NB4 (cell line): Measurements from ENCODE around the gene SNTG2.

Experiments
- DNase-seq: peaks from one replicate; pipeline ENCODE4 v3.0.0; 2010; ENCODE audit warnings: low read depth
- H3K4me3 ChIP-seq: one replicate; pipeline ENCODE4 v1.5.1; 2011; ENCODE audit warnings: mild to moderate bottlenecking, low read depth, low read length, moderate library complexity
- MYC ChIP-seq: IDR thresholded peaks from 2 replicates; pipeline ENCODE4 v1.6.1; 2011; ENCODE audit warnings: low read depth, low read length
- POLR2A ChIP-seq: IDR thresholded peaks from 2 replicates; pipeline ENCODE4 v1.6.1; 2011; ENCODE audit warnings: mild to moderate bottlenecking; ENCODE audit not compliant: insufficient read length; ENCODE audit errors: extremely low read depth
- TF ChIP-seq, protein P1 (sequence below): IDR thresholded peaks from 2 replicates; pipeline ENCODE4 v1.6.1; 2011; ENCODE audit warnings: low read depth, low read length
- TF ChIP-seq, protein P2 (sequence below): IDR thresholded peaks from one replicate; pipeline ENCODE4 v1.5.1; 2012; ENCODE audit warnings: low read depth, low read length

Gene SNTG2

DNA sequence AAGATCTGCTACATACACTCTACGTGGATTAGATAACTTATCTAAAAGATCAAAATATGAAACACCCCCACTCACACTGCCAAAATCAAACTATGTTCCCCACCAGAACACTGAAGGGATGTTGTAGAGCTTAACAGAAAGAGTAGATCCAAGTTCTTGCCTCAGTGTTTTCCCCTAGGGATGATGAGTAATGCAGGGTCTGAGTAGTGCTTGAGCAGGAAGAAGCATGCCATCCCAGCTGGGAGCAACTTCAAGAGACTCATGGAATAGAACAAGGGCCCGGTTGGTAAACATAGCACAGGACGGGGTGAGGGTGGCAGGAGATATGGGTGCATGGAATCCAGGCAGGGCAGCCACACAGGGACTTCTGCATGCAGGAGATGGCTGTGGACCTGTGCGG is 74.3 kb downstream of the SNTG2 start:
- TF ChIP-seq MYC (no peak), POLR2A (no peak)
- TF ChIP-seq, protein P1, sequence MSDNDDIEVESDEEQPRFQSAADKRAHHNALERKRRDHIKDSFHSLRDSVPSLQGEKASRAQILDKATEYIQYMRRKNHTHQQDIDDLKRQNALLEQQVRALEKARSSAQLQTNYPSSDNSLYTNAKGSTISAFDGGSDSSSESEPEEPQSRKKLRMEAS: no peak
- TF ChIP-seq, protein P2, sequence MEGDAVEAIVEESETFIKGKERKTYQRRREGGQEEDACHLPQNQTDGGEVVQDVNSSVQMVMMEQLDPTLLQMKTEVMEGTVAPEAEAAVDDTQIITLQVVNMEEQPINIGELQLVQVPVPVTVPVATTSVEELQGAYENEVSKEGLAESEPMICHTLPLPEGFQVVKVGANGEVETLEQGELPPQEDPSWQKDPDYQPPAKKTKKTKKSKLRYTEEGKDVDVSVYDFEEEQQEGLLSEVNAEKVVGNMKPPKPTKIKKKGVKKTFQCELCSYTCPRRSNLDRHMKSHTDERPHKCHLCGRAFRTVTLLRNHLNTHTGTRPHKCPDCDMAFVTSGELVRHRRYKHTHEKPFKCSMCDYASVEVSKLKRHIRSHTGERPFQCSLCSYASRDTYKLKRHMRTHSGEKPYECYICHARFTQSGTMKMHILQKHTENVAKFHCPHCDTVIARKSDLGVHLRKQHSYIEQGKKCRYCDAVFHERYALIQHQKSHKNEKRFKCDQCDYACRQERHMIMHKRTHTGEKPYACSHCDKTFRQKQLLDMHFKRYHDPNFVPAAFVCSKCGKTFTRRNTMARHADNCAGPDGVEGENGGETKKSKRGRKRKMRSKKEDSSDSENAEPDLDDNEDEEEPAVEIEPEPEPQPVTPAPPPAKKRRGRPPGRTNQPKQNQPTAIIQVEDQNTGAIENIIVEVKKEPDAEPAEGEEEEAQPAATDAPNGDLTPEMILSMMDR: no peak
- no peak overlapping the region for H3K4me3 ChIP-seq
- DNase-seq: peak; percentile 40

DNA sequence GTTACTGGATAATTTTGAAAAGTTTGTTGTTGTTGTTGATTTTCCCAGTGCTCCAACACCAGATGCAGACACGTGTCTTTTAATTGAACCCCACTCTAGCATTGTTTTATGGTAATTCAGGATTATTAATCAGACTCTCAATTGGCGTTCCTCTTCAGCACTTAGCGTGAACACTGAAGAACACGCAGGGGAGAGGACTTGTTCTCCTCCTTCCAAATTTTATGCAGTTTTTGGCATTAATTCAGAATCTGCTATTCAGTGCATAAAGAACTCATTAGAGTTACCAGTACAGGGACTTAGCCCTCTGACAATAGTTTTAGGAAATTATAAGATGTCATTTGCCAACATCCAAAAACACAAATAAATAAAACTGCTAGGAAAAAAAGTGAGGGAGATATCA is 75.5 kb downstream of the SNTG2 start:
- no peak for DNase-seq
- no peak overlapping the region for H3K4me3 ChIP-seq
- TF ChIP-seq MYC: no peak
- TF ChIP-seq, protein P2: no peak
- TF ChIP-seq, protein P1: no peak
- no peak for TF ChIP-seq POLR2A

DNA sequence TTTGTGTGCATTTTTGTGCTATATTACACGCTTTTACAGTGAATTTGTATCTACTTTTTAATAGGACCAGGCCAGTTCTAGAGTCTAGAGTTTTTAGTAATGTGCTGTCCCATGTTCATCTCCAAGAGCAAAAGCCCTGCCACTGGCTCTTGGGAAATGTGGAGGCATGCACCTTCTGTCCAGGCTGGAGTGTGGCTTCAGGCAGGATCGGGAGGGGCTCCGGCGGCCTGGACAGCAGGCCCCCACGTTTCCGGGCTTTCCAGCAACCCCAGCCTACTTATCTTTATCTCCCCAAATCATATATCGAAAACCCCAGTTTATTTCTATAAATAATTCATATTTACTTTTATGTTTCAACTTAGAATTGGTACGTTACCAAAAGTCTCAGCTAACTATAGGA is 78.2 kb downstream of the SNTG2 start:
- no peak for DNase-seq
- no peak overlapping the region for H3K4me3 ChIP-seq
- TF ChIP-seq, protein P2: no peak
- TF ChIP-seq, protein P1: no peak
- no peak for TF ChIP-seq MYC
- no peak for TF ChIP-seq POLR2A

DNA sequence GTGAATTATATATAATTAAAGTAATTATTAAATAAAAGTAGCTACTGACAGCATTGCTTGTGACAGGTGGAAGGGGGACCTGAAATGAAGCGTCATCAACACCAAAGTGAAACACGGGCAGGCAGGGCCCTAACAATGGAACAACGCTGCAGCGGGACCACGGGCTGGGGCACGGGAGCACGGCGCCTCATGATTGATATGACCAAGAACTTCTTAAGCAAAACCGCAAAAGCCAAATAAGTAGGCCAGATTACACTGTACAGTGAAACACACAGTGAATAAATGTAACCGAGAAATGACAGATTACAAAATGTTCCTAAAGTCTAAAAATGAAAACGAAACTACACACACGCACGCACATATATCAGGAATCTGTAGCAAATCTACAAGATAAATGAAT is 81.4 kb downstream of the SNTG2 start:
- no peak for DNase-seq
- TF ChIP-seq MYC: no peak
- TF ChIP-seq, protein P2: no peak
- TF ChIP-seq, protein P1: no peak
- TF ChIP-seq POLR2A: no peak
- no peak overlapping the region for H3K4me3 ChIP-seq

DNA sequence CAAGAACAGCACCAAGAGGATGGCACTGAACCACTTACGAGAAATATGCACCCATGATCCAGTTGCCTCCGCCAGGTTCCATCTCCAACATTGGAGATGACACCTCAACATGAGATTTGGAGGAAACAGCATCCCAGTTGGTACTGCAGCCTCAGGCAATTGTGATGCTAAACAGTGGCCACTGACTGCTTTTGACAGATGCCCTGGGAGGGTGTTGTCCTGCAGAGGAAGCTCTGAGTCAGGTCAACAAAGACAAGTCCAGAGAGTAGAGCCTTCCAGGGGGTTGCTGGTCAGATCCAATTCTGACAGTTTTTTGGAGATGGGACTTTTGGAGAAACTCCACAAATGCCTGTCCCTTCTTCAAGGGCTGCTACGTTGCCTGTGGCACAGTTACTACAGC is 82.4 kb downstream of the SNTG2 start:
- DNase-seq: no peak
- no peak overlapping the region for H3K4me3 ChIP-seq
- TF ChIP-seq, protein P1: no peak
- TF ChIP-seq, protein P2: no peak
- TF ChIP-seq POLR2A (no peak), MYC (no peak)

DNA sequence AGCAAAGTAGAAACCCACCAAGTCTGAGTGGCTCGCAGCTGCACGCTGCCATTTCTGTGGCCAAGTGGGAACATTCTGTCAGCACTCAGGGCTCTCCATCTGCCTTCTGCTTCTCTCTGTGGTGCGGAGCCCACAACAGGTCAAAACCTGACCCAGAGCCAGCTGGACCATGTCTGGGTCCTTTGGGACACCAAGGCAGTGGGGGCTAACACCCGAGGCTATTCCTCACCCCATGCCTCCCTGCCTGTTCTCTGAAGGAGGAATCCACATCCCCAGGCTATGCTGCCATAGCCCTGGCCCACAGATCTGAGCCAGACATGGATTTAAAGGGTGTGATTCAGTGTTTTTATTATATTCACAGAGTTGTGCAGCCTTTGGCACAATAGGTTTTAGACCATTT is 86.4 kb downstream of the SNTG2 start:
- TF ChIP-seq, protein P2: no peak
- TF ChIP-seq POLR2A (no peak), MYC (no peak)
- TF ChIP-seq, protein P1: no peak
- no peak for DNase-seq
- H3K4me3 ChIP-seq: no peak overlapping the region
